Adrenal gland (tissue), 5 donors: ENCODE measurements around the gene CHTF8.

Experiments
- POLR2A ChIP-seq, 2 donors: fragments of 450-650 bp; IDR thresholded peaks; one replicate each; pipeline ENCODE4 v1.6.1; 2017; ENCODE audit warnings: antibody characterized with exemption in 2 of 2, mild to moderate bottlenecking in 2 of 2, moderate library complexity in 1 of 2
- TF ChIP-seq, protein P1 (sequence below), 6 experiments: fragments of 450-650 bp in 4 of 6; fragments of 200-600 bp in 2 of 6; sonication (generic) in 1 of 6; IDR thresholded peaks; 1 replicate in 5 of 6; 2 replicates in 1 of 6; pipeline versions ENCODE4 v1.5.1 to v1.8.0; 2016 to 2021; ENCODE audit warnings: antibody characterized with exemption in 6 of 6, mild to moderate bottlenecking in 2 of 6, moderate library complexity in 1 of 6
- donor health status: DM: no; HTN: no; CAD: no.

DNA sequence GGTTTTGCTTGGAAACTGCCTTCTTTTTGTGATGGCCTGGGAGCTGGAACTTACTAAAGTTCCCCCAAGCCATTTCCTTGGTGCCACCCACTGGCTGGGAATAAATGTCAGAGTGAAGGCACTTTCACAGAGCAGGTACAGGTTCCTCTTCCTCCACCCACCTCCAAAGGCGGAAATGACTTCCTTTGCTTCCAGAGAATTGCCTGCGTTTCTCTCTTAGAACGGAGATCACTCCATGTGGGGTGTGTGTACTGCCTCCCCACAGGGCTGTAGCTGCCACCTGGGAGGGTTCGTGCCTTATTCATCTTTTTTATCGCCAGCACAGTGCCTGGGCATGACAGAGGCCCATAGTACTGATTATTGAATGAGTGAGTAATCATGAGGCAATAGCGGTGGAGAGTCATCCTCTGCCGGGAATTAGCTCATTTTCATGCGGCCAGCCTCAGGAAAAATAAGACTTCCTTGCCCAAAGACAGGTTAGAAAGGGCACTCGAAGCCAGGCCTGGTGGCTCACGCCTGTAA, 59.1 kb downstream of the CHTF8 start:
- TF ChIP-seq, protein P1, sequence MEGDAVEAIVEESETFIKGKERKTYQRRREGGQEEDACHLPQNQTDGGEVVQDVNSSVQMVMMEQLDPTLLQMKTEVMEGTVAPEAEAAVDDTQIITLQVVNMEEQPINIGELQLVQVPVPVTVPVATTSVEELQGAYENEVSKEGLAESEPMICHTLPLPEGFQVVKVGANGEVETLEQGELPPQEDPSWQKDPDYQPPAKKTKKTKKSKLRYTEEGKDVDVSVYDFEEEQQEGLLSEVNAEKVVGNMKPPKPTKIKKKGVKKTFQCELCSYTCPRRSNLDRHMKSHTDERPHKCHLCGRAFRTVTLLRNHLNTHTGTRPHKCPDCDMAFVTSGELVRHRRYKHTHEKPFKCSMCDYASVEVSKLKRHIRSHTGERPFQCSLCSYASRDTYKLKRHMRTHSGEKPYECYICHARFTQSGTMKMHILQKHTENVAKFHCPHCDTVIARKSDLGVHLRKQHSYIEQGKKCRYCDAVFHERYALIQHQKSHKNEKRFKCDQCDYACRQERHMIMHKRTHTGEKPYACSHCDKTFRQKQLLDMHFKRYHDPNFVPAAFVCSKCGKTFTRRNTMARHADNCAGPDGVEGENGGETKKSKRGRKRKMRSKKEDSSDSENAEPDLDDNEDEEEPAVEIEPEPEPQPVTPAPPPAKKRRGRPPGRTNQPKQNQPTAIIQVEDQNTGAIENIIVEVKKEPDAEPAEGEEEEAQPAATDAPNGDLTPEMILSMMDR (IDR thresholded peaks at IDR 0.05) = no peak
- TF ChIP-seq POLR2A (IDR thresholded peaks at IDR 0.05) = no peak
